BE2C (cell line): ENCODE results near the gene DCBLD2.

ENCODE experiments used
- DNase-seq: peaks from one replicate; pipeline ENCODE4 v3.0.0-alpha.2; 2020
- H3K27me3 ChIP-seq: fragments of 250-450 bp; sonication (Bioruptor Pico); 2 replicates; pipeline ENCODE4 v1.5.1; 2020; ENCODE audit warnings: mild to moderate bottlenecking
- H3K36me3 ChIP-seq: fragments of 250-450 bp; sonication (Bioruptor Pico); 2 replicates; pipeline ENCODE4 v1.5.1; 2020; ENCODE audit warnings: mild to moderate bottlenecking
- H3K4me1 ChIP-seq: fragments of 250-450 bp; sonication (Bioruptor Pico); 2 replicates; pipeline ENCODE4 v1.5.1; 2020
- H3K4me3 ChIP-seq: 2 replicates; pipeline ENCODE4 v1.5.1; 2011; ENCODE audit warnings: low read depth, low read length
- H3K9me3 ChIP-seq: fragments of 250-450 bp; sonication (Bioruptor Pico); 2 replicates; pipeline ENCODE4 v1.5.1; 2020
- CTCF ChIP-seq: IDR thresholded peaks from 2 replicates; pipeline ENCODE4 v1.5.1; 2012; ENCODE audit warnings: mild to moderate bottlenecking, low read depth, low read length

DCBLD2 gene

DNA sequence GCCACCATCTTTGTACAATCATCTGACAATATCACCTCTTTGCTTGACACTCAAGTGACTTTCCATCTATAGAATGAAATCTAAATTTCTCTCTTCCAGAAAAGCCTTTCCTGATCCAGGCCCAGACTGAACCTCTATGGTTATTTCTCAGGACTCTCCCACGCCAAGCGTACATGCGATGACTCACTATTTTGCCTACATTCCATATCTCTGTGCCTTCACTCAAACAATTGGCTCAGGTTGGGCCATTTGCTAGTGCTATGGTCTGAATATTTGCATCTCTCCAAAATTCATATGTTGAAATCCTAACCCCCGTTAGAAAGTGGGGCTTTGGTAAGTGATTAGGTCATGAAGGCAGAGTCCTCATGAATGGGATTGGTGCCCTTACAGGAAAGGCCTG lies 94.5 kb downstream of the DCBLD2 start:
- H3K9me3 ChIP-seq: no peaks in the 10 kb centered on the region
- no peak for TF ChIP-seq CTCF
- no peaks in the 10 kb centered on the region for H3K27me3 ChIP-seq
- no peak overlapping the region for H3K4me3 ChIP-seq
- H3K36me3 ChIP-seq: peaks cover 20% of the 10 kb centered on the region
- no peak for DNase-seq
- H3K4me1 ChIP-seq: peaks cover 3% of the 10 kb centered on the region; the same call in 1 of the 2 replicates

DNA sequence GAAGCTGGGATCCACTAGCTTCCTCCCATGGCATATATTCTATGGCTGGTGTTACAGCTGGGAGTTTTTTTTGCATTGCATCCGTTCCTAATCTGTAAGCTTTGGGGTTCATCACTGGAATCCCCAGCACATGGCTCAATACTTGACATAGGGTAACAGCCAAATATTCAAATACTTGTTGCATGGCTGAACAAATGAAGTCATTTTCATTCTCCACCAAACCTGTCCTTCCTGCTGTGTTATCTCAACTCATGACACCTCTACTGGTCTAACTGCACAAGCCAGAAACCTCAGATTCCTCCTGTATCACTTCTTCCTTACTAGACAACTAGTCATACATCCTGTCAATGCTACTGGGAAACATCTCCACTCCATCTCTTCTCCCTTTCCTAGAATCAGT lies 95.0 kb downstream of the DCBLD2 start:
- no peaks in the 10 kb centered on the region for H3K27me3 ChIP-seq
- peaks cover 3% of the 10 kb centered on the region; the same call in 1 of the 2 replicates for H3K4me1 ChIP-seq
- no peak for TF ChIP-seq CTCF
- H3K9me3 ChIP-seq: no peaks in the 10 kb centered on the region
- H3K36me3 ChIP-seq: peaks cover 20% of the 10 kb centered on the region
- DNase-seq: no peak
- H3K4me3 ChIP-seq: no peak overlapping the region

GRCh38 chr3:98805571-98805970 lies 95.9 kb downstream of the DCBLD2 start:
- no peak for TF ChIP-seq CTCF

GRCh38 chr3:98801043-98801747 lies 100.3 kb downstream of the DCBLD2 start:
- Histone ChIP-seq H3K4me1 (no peaks in the 10 kb centered on the region), H3K36me3 (peaks cover 16% of the 10 kb centered on the region), H3K27me3 (no peaks in the 10 kb centered on the region), H3K9me3 (no peaks in the 10 kb centered on the region), H3K4me3 (no peak overlapping the region)
- no peak for DNase-seq
- TF ChIP-seq CTCF: peak; percentile 28; the same call in 1 of the 2 replicates

More at GRCh38 chr3:98805571-98805970, 95.9 kb downstream of the DCBLD2 start:
- Histone ChIP-seq H3K27me3 (no peaks in the 10 kb centered on the region), H3K36me3 (peaks cover 24% of the 10 kb centered on the region), H3K4me3 (no peak overlapping the region), H3K4me1 (peaks cover 3% of the 10 kb centered on the region; the same call in 1 of the 2 replicates), H3K9me3 (no peaks in the 10 kb centered on the region)
- no peak for DNase-seq

GRCh38 chr3:98800401-98800800 lies 101.1 kb downstream of the DCBLD2 start:
- Histone ChIP-seq H3K9me3 (no peaks in the 10 kb centered on the region), H3K4me1 (no peaks in the 10 kb centered on the region), H3K4me3 (no peak overlapping the region), H3K36me3 (peaks cover 11% of the 10 kb centered on the region), H3K27me3 (no peaks in the 10 kb centered on the region)
- no peak for DNase-seq
- no peak for TF ChIP-seq CTCF

GRCh38 chr3:98799479-98799878 lies 102.0 kb downstream of the DCBLD2 start:
- no peaks in the 10 kb centered on the region for H3K4me1 ChIP-seq
- TF ChIP-seq CTCF: no peak
- H3K9me3 ChIP-seq: no peaks in the 10 kb centered on the region
- H3K4me3 ChIP-seq: no peak overlapping the region
- H3K27me3 ChIP-seq: no peaks in the 10 kb centered on the region
- no peak for DNase-seq
- H3K36me3 ChIP-seq: peaks cover 15% of the 10 kb centered on the region
